ENCODE results near the gene MCM10. TPM values are rescaled to one million over a fixed set of nuclear protein-coding genes. Genes with fewer than 3 reads are reported as not detected.
"Not testable (repeated sequence)": the region's sequence is repeated elsewhere in the genome, so short reads cannot be mapped to it uniquely, and the experiment has no call there.

Gene MCM10
- total RNA-seq, 2 donors from 2014 or later: 38.2 to 44.8 TPM

DNA sequence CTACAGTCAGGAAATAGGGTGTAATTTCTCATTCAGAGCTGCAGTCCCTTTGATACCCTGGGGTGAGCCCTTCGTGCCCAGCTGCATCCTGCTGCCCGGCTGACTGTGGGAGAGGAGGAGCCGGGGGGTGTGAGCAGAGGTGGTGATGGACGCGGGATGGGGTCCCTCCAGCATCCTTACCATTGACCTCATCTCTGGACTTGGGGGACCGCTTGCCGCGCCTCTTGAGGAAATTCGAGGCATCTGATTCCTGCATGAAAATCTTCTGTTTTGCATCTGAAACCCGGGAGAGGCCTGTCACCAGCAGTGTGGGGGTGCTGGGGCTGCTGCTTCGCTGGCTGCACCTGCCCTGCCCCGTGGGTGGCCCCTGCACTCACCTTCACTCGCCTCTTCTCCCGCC is 72.0 kb downstream of the MCM10 start:
- H3K27ac Mint-ChIP-seq: no peak overlapping the region
- H3K4me3 Mint-ChIP-seq: no peak overlapping the region
- H3K27me3 Mint-ChIP-seq (ENCODE audit: insufficient read depth): no peaks in the 10 kb centered on the region
- no peak overlapping the region for H3K4me3 ChIP-seq (ENCODE audit: low read length)
- peaks cover 2% of the 10 kb centered on the region for H3K4me1 Mint-ChIP-seq
- H3K36me3 Mint-ChIP-seq (ENCODE audit: low read depth): no peaks in the 10 kb centered on the region
- H3K27ac ChIP-seq (ENCODE audit: low read depth, low read length): no peak overlapping the region
- 75 to 81% methylated on average over 4 to 14 of the region's 14 CpGs for WGBS, 2 experiments (ENCODE audit: insufficient coverage in 1 of 2, insufficient read length in 1 of 2)
- H3K9ac ChIP-seq (ENCODE audit: extremely low read depth, low read length, poor library complexity, severe bottlenecking): no peak overlapping the region
- no peaks in the 10 kb centered on the region for H3K27me3 ChIP-seq (ENCODE audit: control insufficient read depth, insufficient read depth, low read length, poor library complexity, severe bottlenecking)
- no peaks in the 10 kb centered on the region for H3K4me1 ChIP-seq (ENCODE audit: control insufficient read depth, insufficient read depth, low read length)
- H3K9me3 ChIP-seq (ENCODE audit: control insufficient read depth, low read length): no peaks in the 10 kb centered on the region
- no peaks in the 10 kb centered on the region for H3K36me3 ChIP-seq (ENCODE audit: control insufficient read depth, insufficient read depth, low read length)
- DNase-seq: peak; percentile 42
- H3K9me3 Mint-ChIP-seq: no peaks in the 10 kb centered on the region
- TF ChIP-seq CTCF (conservative IDR thresholded peaks at IDR 0.05): no peak

DNA sequence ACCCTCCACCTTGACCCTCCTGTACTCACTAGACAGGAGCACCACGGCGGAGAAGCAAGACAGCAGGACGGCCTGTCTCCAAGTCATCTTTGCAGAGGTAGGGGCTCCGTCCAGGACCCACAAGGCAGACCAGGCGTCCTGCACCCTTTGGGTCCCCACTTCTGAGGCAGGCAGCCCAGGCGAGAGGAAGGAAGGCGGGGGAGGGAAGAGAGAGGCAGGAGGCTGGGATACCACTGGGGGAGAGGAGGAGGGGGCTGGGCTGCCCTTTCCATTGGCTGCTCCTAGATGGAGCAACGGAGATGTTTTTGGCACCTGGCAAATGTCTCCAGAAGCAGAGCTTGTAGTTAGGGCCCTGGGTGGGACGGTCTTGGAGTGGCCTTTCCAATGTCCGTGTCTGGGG is 72.8 kb downstream of the MCM10 start, which contains the start of gene UCMA:
Gene UCMA, minus strand, starts transcription at position 203 of the 400 bp plus-strand sequence. Its CDS starts 116 bp downstream, at position 87.
- TF ChIP-seq CTCF (conservative IDR thresholded peaks at IDR 0.05): no peak
- Histone ChIP-seq H3K36me3 (ENCODE audit: control insufficient read depth, insufficient read depth, low read length) (no peaks in the 10 kb centered on the region), H3K4me1 (ENCODE audit: control insufficient read depth, insufficient read depth, low read length) (no peaks in the 10 kb centered on the region), H3K27me3 (ENCODE audit: control insufficient read depth, insufficient read depth, low read length, poor library complexity, severe bottlenecking) (no peaks in the 10 kb centered on the region), H3K9me3 (ENCODE audit: control insufficient read depth, low read length) (no peaks in the 10 kb centered on the region), H3K27ac (ENCODE audit: low read depth, low read length) (no peak within 1 kb of the TSS), H3K4me3 (ENCODE audit: low read length) (no peak within 1 kb of the TSS), H3K9ac (ENCODE audit: extremely low read depth, low read length, poor library complexity, severe bottlenecking) (no peak within 1 kb of the TSS)
- H3K4me1 Mint-ChIP-seq: peaks cover 2% of the 10 kb centered on the region
- WGBS, 2 experiments (ENCODE audit: insufficient coverage in 1 of 2, insufficient read length in 1 of 2): 67 to 76% methylated on average over 3 to 10 of the region's 10 CpGs
- H3K36me3 Mint-ChIP-seq (ENCODE audit: low read depth): no peaks in the 10 kb centered on the region
- no peak within 1 kb of the TSS for H3K27ac Mint-ChIP-seq
- H3K4me3 Mint-ChIP-seq: no peak within 1 kb of the TSS
- peak; percentile 60 for DNase-seq
- H3K27me3 Mint-ChIP-seq (ENCODE audit: insufficient read depth): no peaks in the 10 kb centered on the region
- no peaks in the 10 kb centered on the region for H3K9me3 Mint-ChIP-seq

GRCh38 chr10:13234736-13235135 is 73.4 kb downstream of the MCM10 start:
- not testable (repeated sequence) for H3K27me3 Mint-ChIP-seq (ENCODE audit: insufficient read depth); H3K9me3 ChIP-seq (ENCODE audit: control insufficient read depth, low read length); H3K4me3 ChIP-seq (ENCODE audit: low read length); H3K27ac ChIP-seq (ENCODE audit: low read depth, low read length); H3K27me3 ChIP-seq (ENCODE audit: control insufficient read depth, insufficient read depth, low read length, poor library complexity, severe bottlenecking); H3K36me3 Mint-ChIP-seq (ENCODE audit: low read depth); H3K4me3 Mint-ChIP-seq; H3K36me3 ChIP-seq (ENCODE audit: control insufficient read depth, insufficient read depth, low read length); H3K27ac Mint-ChIP-seq; H3K4me1 ChIP-seq (ENCODE audit: control insufficient read depth, insufficient read depth, low read length); DNase-seq; H3K9me3 Mint-ChIP-seq; H3K9ac ChIP-seq (ENCODE audit: extremely low read depth, low read length, poor library complexity, severe bottlenecking); H3K4me1 Mint-ChIP-seq
- WGBS, 2 experiments (ENCODE audit: insufficient coverage in 1 of 2, insufficient read length in 1 of 2): 90 to 100% methylated on average over 1 to 13 of the region's 13 CpGs

GRCh38 chr10:13236638-13237037 is 75.3 kb downstream of the MCM10 start:
- H3K27me3 ChIP-seq (ENCODE audit: control insufficient read depth, insufficient read depth, low read length, poor library complexity, severe bottlenecking): no peaks in the 10 kb centered on the region
- H3K36me3 ChIP-seq (ENCODE audit: control insufficient read depth, insufficient read depth, low read length): no peaks in the 10 kb centered on the region
- DNase-seq: no peak
- H3K9me3 ChIP-seq (ENCODE audit: control insufficient read depth, low read length): no peaks in the 10 kb centered on the region
- H3K9ac ChIP-seq (ENCODE audit: extremely low read depth, low read length, poor library complexity, severe bottlenecking): no peak overlapping the region
- H3K27me3 Mint-ChIP-seq (ENCODE audit: insufficient read depth): no peaks in the 10 kb centered on the region
- no peak overlapping the region for H3K4me3 Mint-ChIP-seq
- 89 to 97% methylated on average over 5 to 8 of the region's 8 CpGs for WGBS, 2 experiments (ENCODE audit: insufficient coverage in 1 of 2, insufficient read length in 1 of 2)
- H3K4me1 Mint-ChIP-seq: peaks cover 2% of the 10 kb centered on the region
- H3K36me3 Mint-ChIP-seq (ENCODE audit: low read depth): no peaks in the 10 kb centered on the region
- H3K9me3 Mint-ChIP-seq: no peaks in the 10 kb centered on the region
- TF ChIP-seq CTCF (conservative IDR thresholded peaks at IDR 0.05): no peak
- no peak overlapping the region for H3K4me3 ChIP-seq (ENCODE audit: low read length)
- no peak overlapping the region for H3K27ac ChIP-seq (ENCODE audit: low read depth, low read length)
- H3K4me1 ChIP-seq (ENCODE audit: control insufficient read depth, insufficient read depth, low read length): no peaks in the 10 kb centered on the region
- H3K27ac Mint-ChIP-seq: no peak overlapping the region
